Neural progenitor cell (in vitro differentiated cells): ENCODE results near the gene MYO18B. TPM values are rescaled to one million over a fixed set of nuclear protein-coding genes. Genes with fewer than 3 reads are reported as not detected.

Experiments
- DNase-seq: peaks from one replicate; pipeline ENCODE4 v3.0.0-alpha.2; 2016; ENCODE audit warnings: low spot score
- H2AFZ ChIP-seq: fragments of 200-600 bp; sonication (generic); replicated peaks from 2 replicates; pipeline ENCODE4 v1.6.1; 2016; ENCODE audit warnings: antibody characterized with exemption
- H3F3A ChIP-seq: fragments of 200-600 bp; sonication (generic); 2 replicates; pipeline ENCODE4 v1.6.1; 2016; ENCODE audit warnings: antibody characterized with exemption, low read depth
- H3K27ac ChIP-seq: fragments of 200-600 bp; sonication (generic); 2 replicates; pipeline ENCODE4 v1.5.1; 2016; ENCODE audit warnings: mild to moderate bottlenecking
- H3K27me3 ChIP-seq: fragments of 200-600 bp; sonication (generic); 2 replicates; pipeline ENCODE4 v1.6.1; 2016; ENCODE audit warnings: mild to moderate bottlenecking, moderate library complexity
- H3K36me3 ChIP-seq: fragments of 200-600 bp; sonication (generic); 2 replicates; pipeline ENCODE4 v1.5.1; 2016
- H3K4me1 ChIP-seq: fragments of 200-600 bp; sonication (generic); 2 replicates; pipeline ENCODE4 v1.6.1; 2016; ENCODE audit warnings: mixed run types
- H3K4me2 ChIP-seq: fragments of 200-600 bp; sonication (generic); 2 replicates; pipeline ENCODE4 v1.6.1; 2016
- H3K4me3 ChIP-seq: fragments of 200-600 bp; sonication (generic); 2 replicates; pipeline ENCODE4 v1.5.1; 2016
- H3K79me2 ChIP-seq: fragments of 200-600 bp; sonication (generic); 2 replicates; pipeline ENCODE4 v1.6.1; 2016; ENCODE audit warnings: low read depth
- H3K9ac ChIP-seq: fragments of 200-600 bp; sonication (generic); 2 replicates; pipeline ENCODE4 v1.6.1; 2016
- H3K9me3 ChIP-seq: fragments of 200-600 bp; sonication (generic); 2 replicates; pipeline ENCODE4 v1.5.1; 2016; ENCODE audit warnings: low read depth
- H4K20me1 ChIP-seq: fragments of 200-600 bp; sonication (generic); 2 replicates; pipeline ENCODE4 v1.6.1; 2016; ENCODE audit warnings: low read depth
- H3K27ac Mint-ChIP-seq: 3 replicates; pipeline ENCODE4 v1.8.0; 2021; ENCODE audit warnings: mixed read lengths
- H3K27me3 Mint-ChIP-seq: 2 replicates; pipeline ENCODE4 v1.8.0; 2022; ENCODE audit warnings: low read depth, mild to moderate bottlenecking, inconsistent platforms, moderate library complexity, mixed read lengths; ENCODE audit not compliant: insufficient read depth
- H3K36me3 Mint-ChIP-seq: 3 replicates; pipeline ENCODE4 v1.8.0; 2021; ENCODE audit warnings: mixed read lengths
- H3K4me1 Mint-ChIP-seq: 3 replicates; pipeline ENCODE4 v1.8.0; 2021; ENCODE audit warnings: mixed read lengths
- H3K4me3 Mint-ChIP-seq: 3 replicates; pipeline ENCODE4 v1.8.0; 2021; ENCODE audit warnings: mild to moderate bottlenecking, moderate library complexity, mixed read lengths
- H3K9me3 Mint-ChIP-seq: 3 replicates; pipeline ENCODE4 v1.8.0; 2020; ENCODE audit warnings: mixed read lengths
- EZH2 ChIP-seq: fragments of 200-600 bp; sonication (generic); IDR thresholded peaks from 2 replicates; pipeline ENCODE4 v1.6.1; 2017; ENCODE audit warnings: antibody characterized with exemption, mild to moderate bottlenecking, moderate library complexity
- EZH2phosphoT487 ChIP-seq: fragments of 200-600 bp; sonication (generic); IDR thresholded peaks from 2 replicates; pipeline ENCODE4 v1.6.1; 2017; ENCODE audit warnings: antibody characterized with exemption
- total RNA-seq: library from RNA; depleted of rRNA; stranded (reverse); fragments of >200 nt; gene quantifications from 2 replicates; pipeline ENCODE4 v1.2.3, GENCODE V29; 2015; ENCODE audit warnings: low replicate concordance
- TF ChIP-seq, protein P1 (sequence below): fragments of 200-600 bp; sonication (generic); IDR thresholded peaks from 2 replicates; pipeline ENCODE4 v1.5.1; 2017; ENCODE audit warnings: antibody characterized with exemption, mild to moderate bottlenecking

The MYO18B gene
- total RNA-seq, 1 donor from 2014 or later = not detected

DNA sequence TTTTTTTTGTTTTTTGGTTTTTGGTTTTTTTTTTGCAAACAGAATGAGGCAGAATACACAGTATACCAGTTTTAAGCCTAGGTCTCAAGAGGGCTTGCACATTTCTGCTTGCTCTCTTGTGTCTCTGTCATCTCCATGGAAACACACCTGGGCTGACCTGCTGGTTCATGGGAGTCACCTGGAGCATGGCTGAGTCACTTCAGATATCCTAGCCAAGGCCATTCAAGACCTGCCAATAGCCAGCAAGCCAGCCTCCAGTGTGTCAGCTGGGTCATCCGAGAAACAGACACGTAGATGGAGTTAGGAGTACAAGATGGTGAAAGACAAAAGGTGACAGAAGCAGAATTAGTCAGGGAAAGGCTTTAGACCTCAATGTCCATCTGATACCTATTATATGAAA is 303.1 kb downstream of the MYO18B start:
- H3K36me3 ChIP-seq = no peaks in the 10 kb centered on the region
- H3F3A ChIP-seq = no peaks in the 10 kb centered on the region
- Mint-ChIP-seq H3K36me3 (no peaks in the 10 kb centered on the region), H3K27ac (no peak overlapping the region), H3K27me3 (no peaks in the 10 kb centered on the region), H3K4me1 (peaks cover 3% of the 10 kb centered on the region), H3K4me3 (no peak overlapping the region), H3K9me3 (no peaks in the 10 kb centered on the region)
- no peaks in the 10 kb centered on the region for H4K20me1 ChIP-seq
- no peak overlapping the region for H3K9ac ChIP-seq
- H3K4me1 ChIP-seq = no peaks in the 10 kb centered on the region
- H3K9me3 ChIP-seq = no peaks in the 10 kb centered on the region
- H3K27ac ChIP-seq = no peak overlapping the region
- no peak overlapping the region for H3K4me2 ChIP-seq
- no peak for TF ChIP-seq EZH2
- TF ChIP-seq, protein P1, sequence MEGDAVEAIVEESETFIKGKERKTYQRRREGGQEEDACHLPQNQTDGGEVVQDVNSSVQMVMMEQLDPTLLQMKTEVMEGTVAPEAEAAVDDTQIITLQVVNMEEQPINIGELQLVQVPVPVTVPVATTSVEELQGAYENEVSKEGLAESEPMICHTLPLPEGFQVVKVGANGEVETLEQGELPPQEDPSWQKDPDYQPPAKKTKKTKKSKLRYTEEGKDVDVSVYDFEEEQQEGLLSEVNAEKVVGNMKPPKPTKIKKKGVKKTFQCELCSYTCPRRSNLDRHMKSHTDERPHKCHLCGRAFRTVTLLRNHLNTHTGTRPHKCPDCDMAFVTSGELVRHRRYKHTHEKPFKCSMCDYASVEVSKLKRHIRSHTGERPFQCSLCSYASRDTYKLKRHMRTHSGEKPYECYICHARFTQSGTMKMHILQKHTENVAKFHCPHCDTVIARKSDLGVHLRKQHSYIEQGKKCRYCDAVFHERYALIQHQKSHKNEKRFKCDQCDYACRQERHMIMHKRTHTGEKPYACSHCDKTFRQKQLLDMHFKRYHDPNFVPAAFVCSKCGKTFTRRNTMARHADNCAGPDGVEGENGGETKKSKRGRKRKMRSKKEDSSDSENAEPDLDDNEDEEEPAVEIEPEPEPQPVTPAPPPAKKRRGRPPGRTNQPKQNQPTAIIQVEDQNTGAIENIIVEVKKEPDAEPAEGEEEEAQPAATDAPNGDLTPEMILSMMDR = no peak
- TF ChIP-seq EZH2phosphoT487 = no peak
- no peaks in the 10 kb centered on the region for H3K27me3 ChIP-seq
- H3K79me2 ChIP-seq = no peaks in the 10 kb centered on the region
- DNase-seq = no peak
- no peak overlapping the region for H2AFZ ChIP-seq
- no peak overlapping the region for H3K4me3 ChIP-seq

DNA sequence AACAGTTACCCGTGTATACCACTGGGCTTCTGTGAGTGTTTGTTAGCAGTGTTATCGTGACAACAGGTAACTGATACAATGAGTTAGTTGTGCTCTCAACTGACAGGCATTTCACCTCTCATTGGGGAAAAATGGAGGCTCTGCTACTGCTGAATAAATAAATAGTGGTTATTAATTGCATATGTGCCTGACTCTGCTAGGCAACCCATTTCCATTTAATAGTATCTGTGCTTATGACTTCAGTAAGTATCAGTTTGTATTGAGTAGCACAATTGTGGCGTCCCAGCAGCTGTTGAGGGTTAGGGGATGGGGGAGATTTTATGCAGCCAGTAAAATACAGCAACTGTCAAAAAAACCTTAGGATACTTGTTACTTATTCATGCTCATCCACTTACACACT is 303.9 kb downstream of the MYO18B start:
- Histone ChIP-seq H3K4me1 (no peaks in the 10 kb centered on the region), H3K27me3 (no peaks in the 10 kb centered on the region), H4K20me1 (no peaks in the 10 kb centered on the region), H3K27ac (no peak overlapping the region), H3K9ac (no peak overlapping the region), H3K4me3 (no peak overlapping the region), H3F3A (no peaks in the 10 kb centered on the region), H3K79me2 (no peaks in the 10 kb centered on the region), H3K36me3 (no peaks in the 10 kb centered on the region), H3K4me2 (no peak overlapping the region), H2AFZ (no peak overlapping the region), H3K9me3 (no peaks in the 10 kb centered on the region)
- no peak overlapping the region for H3K4me3 Mint-ChIP-seq
- H3K9me3 Mint-ChIP-seq = no peaks in the 10 kb centered on the region
- H3K27me3 Mint-ChIP-seq = peaks cover 3% of the 10 kb centered on the region
- H3K27ac Mint-ChIP-seq = no peak overlapping the region
- no peaks in the 10 kb centered on the region for H3K36me3 Mint-ChIP-seq
- no peak for DNase-seq
- peaks cover 3% of the 10 kb centered on the region for H3K4me1 Mint-ChIP-seq
- TF ChIP-seq, protein P1 = no peak
- no peak for TF ChIP-seq EZH2
- no peak for TF ChIP-seq EZH2phosphoT487

DNA sequence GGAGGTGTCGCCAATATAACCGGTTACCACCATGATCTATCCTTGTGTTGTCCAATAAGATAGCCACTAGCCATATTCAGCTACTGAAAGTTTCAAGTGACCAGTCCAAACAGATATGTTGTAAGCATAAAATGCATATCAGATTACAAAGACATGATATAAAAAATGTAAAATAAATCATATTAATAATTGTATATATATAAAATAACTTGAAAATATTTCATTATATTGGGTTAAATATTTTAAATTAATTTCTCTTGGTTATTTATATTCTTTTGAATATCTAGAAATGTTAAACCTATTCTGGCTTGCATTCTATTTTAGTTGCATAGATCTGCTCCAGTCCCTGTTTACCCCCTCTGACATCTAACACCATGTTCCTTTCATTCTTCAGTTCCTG is 305.5 kb downstream of the MYO18B start:
- no peak for TF ChIP-seq EZH2
- TF ChIP-seq EZH2phosphoT487 = no peak
- TF ChIP-seq, protein P1 = no peak
- Histone ChIP-seq H2AFZ (no peak overlapping the region), H3K9ac (no peak overlapping the region), H3K9me3 (no peaks in the 10 kb centered on the region), H3F3A (no peaks in the 10 kb centered on the region), H3K4me2 (no peak overlapping the region), H3K36me3 (no peaks in the 10 kb centered on the region), H3K4me1 (peaks cover 6% of the 10 kb centered on the region), H4K20me1 (no peaks in the 10 kb centered on the region), H3K79me2 (no peaks in the 10 kb centered on the region), H3K4me3 (no peak overlapping the region), H3K27me3 (no peaks in the 10 kb centered on the region), H3K27ac (no peak overlapping the region)
- Mint-ChIP-seq H3K9me3 (no peaks in the 10 kb centered on the region), H3K27ac (no peak overlapping the region), H3K4me3 (no peak overlapping the region), H3K36me3 (no peaks in the 10 kb centered on the region), H3K27me3 (peaks cover 3% of the 10 kb centered on the region), H3K4me1 (peaks cover 11% of the 10 kb centered on the region)
- no peak for DNase-seq

DNA sequence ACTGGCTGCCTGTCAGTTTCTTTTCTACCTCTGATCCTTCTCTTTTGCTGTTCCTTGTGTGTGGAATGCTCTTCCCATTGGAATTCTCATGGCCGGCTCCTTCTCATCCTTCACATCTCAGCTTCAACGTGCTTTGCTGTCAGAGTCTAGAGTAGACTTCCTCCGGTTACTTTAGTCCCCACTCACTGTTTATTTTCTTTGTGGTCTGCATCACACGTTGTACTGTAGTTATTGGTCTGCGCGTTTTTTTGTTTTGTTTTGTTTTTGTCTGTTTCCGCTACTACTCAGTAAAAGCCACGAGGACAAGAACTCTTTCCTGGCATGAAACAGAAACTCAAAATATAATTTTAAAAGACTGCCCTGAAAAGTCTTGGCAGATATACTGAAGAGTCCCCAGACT is 305.9 kb downstream of the MYO18B start:
- Mint-ChIP-seq H3K4me3 (no peak overlapping the region), H3K36me3 (no peaks in the 10 kb centered on the region), H3K9me3 (no peaks in the 10 kb centered on the region), H3K4me1 (peaks cover 12% of the 10 kb centered on the region), H3K27me3 (peaks cover 3% of the 10 kb centered on the region), H3K27ac (no peak overlapping the region)
- H3K9me3 ChIP-seq = no peaks in the 10 kb centered on the region
- no peaks in the 10 kb centered on the region for H3K36me3 ChIP-seq
- H3K27me3 ChIP-seq = no peaks in the 10 kb centered on the region
- H3K4me3 ChIP-seq = no peak overlapping the region
- H2AFZ ChIP-seq = no peak overlapping the region
- H3K4me1 ChIP-seq = peaks cover 7% of the 10 kb centered on the region
- H3K27ac ChIP-seq = no peak overlapping the region
- H3K4me2 ChIP-seq = no peak overlapping the region
- no peaks in the 10 kb centered on the region for H3F3A ChIP-seq
- TF ChIP-seq EZH2 (no peak), EZH2phosphoT487 (no peak)
- TF ChIP-seq, protein P1 = no peak
- DNase-seq = no peak
- no peaks in the 10 kb centered on the region for H3K79me2 ChIP-seq
- H4K20me1 ChIP-seq = no peaks in the 10 kb centered on the region
- H3K9ac ChIP-seq = no peak overlapping the region
